A549 (cell line): ENCODE results near the gene EVC2. TPM values are rescaled to one million over a fixed set of nuclear protein-coding genes. Genes with fewer than 3 reads are reported as not detected.

ENCODE experiments used
- ATAC-seq, 2 experiments: fragments of 200-7000 bp in 1 of 2; fragments of >200 bp in 1 of 2; cut with Nextera tagmentation in 1 of 2; cut with Tn5 transposase in 1 of 2; 3 replicates each; pipeline versions ENCODE4 v1.8.0 to v1.9.1; 2018 to 2020; ENCODE audit warnings: mild to moderate bottlenecking in 1 of 2, moderate library complexity in 1 of 2
- CTCF ChIA-PET: fragments of 300-600 bp; sonication (Branson Sonifier 250); formaldehyde crosslinking; extraction: SDS; loops from one replicate; lab custom pipeline; 2021; ENCODE audit warnings: antibody characterized with exemption, inconsistent platforms; lab: Yijun Ruan, JAX
- POLR2A ChIA-PET: fragments of 350-600 bp; formaldehyde crosslinking; extraction: SDS; loops from one replicate; lab custom pipeline; 2021; ENCODE audit warnings: antibody characterized with exemption, inconsistent platforms; lab: Yijun Ruan, JAX
- DNase-seq, 2 experiments: peaks; one replicate each; pipeline versions ENCODE4 v3.0.0 to v3.0.0-alpha.2; 2011 to 2016; ENCODE audit warnings: low read depth in 1 of 2, low spot score in 1 of 2
- FAIRE-seq: peaks from 2 replicates; lab custom pipeline; 2011; peaks lifted over from hg19 to GRCh38; lab: Jason Lieb, UNC
- H3K27ac ChIP-seq, 2 experiments: fragments of >200 bp; sonication (Bioruptor Twin); formaldehyde crosslinking; 3 replicates each; pipeline ENCODE4 v1.5.1; 2016 to 2017
- H3K4me1 ChIP-seq: fragments of >200 bp; sonication (Bioruptor Twin); formaldehyde crosslinking; 3 replicates; pipeline ENCODE4 v1.6.1; 2016
- H3K4me2 ChIP-seq: fragments of >200 bp; sonication (Bioruptor Twin); formaldehyde crosslinking; 3 replicates; pipeline ENCODE4 v1.6.1; 2016
- H3K4me3 ChIP-seq: fragments of >200 bp; sonication (Bioruptor Twin); formaldehyde crosslinking; 3 replicates; pipeline ENCODE4 v1.5.1; 2016
- H3K9me3 ChIP-seq: fragments of >200 bp; sonication (Bioruptor Twin); formaldehyde crosslinking; 3 replicates; pipeline ENCODE4 v1.6.1; 2016
- ATOH8 ChIP-seq: fragments of 250-450 bp; sonication (Bioruptor Pico); IDR thresholded peaks from 2 replicates; pipeline ENCODE4 v1.5.0; 2020; ENCODE audit warnings: low read depth, mild to moderate bottlenecking, moderate library complexity
- BHLHE40 ChIP-seq: IDR thresholded peaks from 2 replicates; pipeline ENCODE4 v1.6.1; 2012; ENCODE audit warnings: low read depth, low read length, inconsistent platforms
- CHD2 ChIP-seq: fragments of 150-350 bp; IDR thresholded peaks from 2 replicates; pipeline ENCODE4 v1.6.1; 2014; ENCODE audit warnings: low read length; ENCODE audit not compliant: partially characterized antibody
- CHD4 ChIP-seq: fragments of 200-600 bp; sonication (generic); IDR thresholded peaks from 2 replicates; pipeline ENCODE4 v1.6.1; 2016; ENCODE audit warnings: antibody characterized with exemption, mild to moderate bottlenecking, borderline replicate concordance
- E2F6 ChIP-seq: IDR thresholded peaks from 2 replicates; pipeline ENCODE4 v1.6.1; 2012; ENCODE audit warnings: low read depth, borderline replicate concordance
- EHMT2 ChIP-seq: fragments of 200-600 bp; sonication (generic); IDR thresholded peaks from 2 replicates; pipeline ENCODE4 v1.6.1; 2016; ENCODE audit warnings: antibody characterized with exemption, low read depth, mild to moderate bottlenecking, moderate library complexity
- ELK1 ChIP-seq: fragments of 150-350 bp; IDR thresholded peaks from 2 replicates; pipeline ENCODE4 v1.6.1; 2014; ENCODE audit warnings: low read depth, mild to moderate bottlenecking, low read length
- FOSB ChIP-seq: fragments of 250-450 bp; sonication (Bioruptor Pico); IDR thresholded peaks from 2 replicates; pipeline ENCODE4 v1.5.0; 2020; ENCODE audit warnings: mild to moderate bottlenecking, moderate library complexity
- FOSL2 ChIP-seq, 2 experiments: fragments of 450-650 bp in 1 of 2; fragments of >200 bp in 1 of 2; sonication (Bioruptor Twin) in 1 of 2; formaldehyde crosslinking; IDR thresholded peaks; 2 replicates each; pipeline versions ENCODE4 v1.5.0 to v1.6.1; 2016 to 2020; ENCODE audit warnings: mild to moderate bottlenecking in 1 of 2, moderate library complexity in 1 of 2
- GATA3 ChIP-seq: IDR thresholded peaks from 2 replicates; pipeline ENCODE4 v1.6.1; 2012; ENCODE audit warnings: borderline replicate concordance
- HES2 ChIP-seq: fragments of >200 bp; sonication (Bioruptor Twin); formaldehyde crosslinking; IDR thresholded peaks from 2 replicates; pipeline ENCODE4 v1.6.1; 2016
- HEYL ChIP-seq: fragments of 250-450 bp; sonication (Bioruptor Pico); IDR thresholded peaks from 2 replicates; pipeline ENCODE4 v1.8.0; 2021; ENCODE audit warnings: mild to moderate bottlenecking, moderate library complexity
- HOXA7 ChIP-seq: fragments of 250-450 bp; sonication (Bioruptor Pico); IDR thresholded peaks from 2 replicates; pipeline ENCODE4 v1.5.0; 2020; ENCODE audit warnings: mild to moderate bottlenecking, moderate library complexity
- HOXB5 ChIP-seq: fragments of 250-450 bp; sonication (Bioruptor Pico); IDR thresholded peaks from 2 replicates; pipeline ENCODE4 v1.5.0; 2020; ENCODE audit warnings: mild to moderate bottlenecking, moderate library complexity
- KDM5A ChIP-seq: fragments of 200-600 bp; sonication (generic); IDR thresholded peaks from 2 replicates; pipeline ENCODE4 v1.6.1; 2016; ENCODE audit warnings: antibody characterized with exemption, mild to moderate bottlenecking
- MAX ChIP-seq: IDR thresholded peaks from 2 replicates; pipeline ENCODE4 v1.6.1; 2012
- NFE2L2 ChIP-seq: fragments of 150-350 bp; conservative IDR thresholded peaks from 2 replicates; pipeline ENCODE4 v1.6.1; 2014; ENCODE audit warnings: low read length
- NPAS2 ChIP-seq: fragments of 250-450 bp; sonication (Bioruptor Pico); IDR thresholded peaks from 2 replicates; pipeline ENCODE4 v1.8.0; 2022; ENCODE audit warnings: mild to moderate bottlenecking, moderate library complexity, borderline replicate concordance
- PHF8 ChIP-seq: fragments of 200-600 bp; sonication (generic); IDR thresholded peaks from 2 replicates; pipeline ENCODE4 v1.6.1; 2016; ENCODE audit warnings: low read depth, mild to moderate bottlenecking, antibody characterized with exemption, moderate library complexity, borderline replicate concordance
- POLR2AphosphoS2 ChIP-seq: conservative IDR thresholded peaks from 2 replicates; pipeline ENCODE4 v1.6.1; 2012; ENCODE audit warnings: low read length, improper control_type of control experiment, inconsistent platforms
- TFCP2L1 ChIP-seq: fragments of 250-450 bp; sonication (Bioruptor Pico); IDR thresholded peaks from 2 replicates; pipeline ENCODE4 v1.5.0; 2021; ENCODE audit warnings: mild to moderate bottlenecking
- TP53 ChIP-seq: fragments of 250-450 bp; sonication (Bioruptor Pico); IDR thresholded peaks from 2 replicates; pipeline ENCODE4 v1.5.0; 2021; ENCODE audit warnings: mild to moderate bottlenecking, moderate library complexity
- USF2 ChIP-seq: fragments of 450-650 bp; IDR thresholded peaks from 2 replicates; pipeline ENCODE4 v1.6.1; 2014; ENCODE audit warnings: antibody characterized with exemption
- ZC3H11A ChIP-seq: fragments of 450-650 bp; IDR thresholded peaks from 2 replicates; pipeline ENCODE4 v1.6.1; 2014; ENCODE audit warnings: antibody characterized with exemption, mild to moderate bottlenecking
- ZFP36 ChIP-seq: fragments of 450-650 bp; IDR thresholded peaks from 2 replicates; pipeline ENCODE4 v1.6.1; 2014; ENCODE audit warnings: borderline replicate concordance; ENCODE audit not compliant: partially characterized antibody
- ZSCAN20 ChIP-seq: fragments of 250-450 bp; sonication (Bioruptor Pico); IDR thresholded peaks from 2 replicates; pipeline ENCODE4 v1.8.0; 2022; ENCODE audit warnings: mild to moderate bottlenecking, moderate library complexity
- WGBS: methylation state at CpG from one replicate; pipeline ENCODE4 v1.1.6; 2017; ENCODE audit errors: missing lambda C conversion rate; 5-methylcytosine and 5-hydroxymethylcytosine counted together
- polyA plus RNA-seq, 4 experiments: library from polyadenylated mRNA; depleted of rRNA in 3 of 4; stranded (reverse); fragments of >200 nt; fragmentation: RNase III in 1 of 4; extraction: RNeasy Plus Mini Kit Qiagen cat#74134 plus additional on column Dnase treatment in 1 of 4; gene quantifications; 2 replicates in 3 of 4; 3 replicates in 1 of 4; pipeline ENCODE4 v1.2.3, GENCODE V29; 2011 to 2017

The EVC2 gene
- polyA plus RNA-seq, 2 of the 4 experiments (the other 2 are of a cell fraction) = 0.96 to 1.5 TPM

GRCh38 chr4:5754529-5754881 lies 46.1 kb upstream of the EVC2 start:
- no peak for FAIRE-seq
- DNase-seq = no peak
- H3K9me3 ChIP-seq = no peaks in the 10 kb centered on the region
- peaks cover 34% of the 10 kb centered on the region for H3K4me1 ChIP-seq
- H3K4me2 ChIP-seq = no peak overlapping the region
- TF ChIP-seq EHMT2 = no peak
- WGBS = 91% methylated on average over 4 of the region's 8 CpGs
- POLR2A ChIA-PET = no interaction called here
- no peak overlapping the region for H3K4me3 ChIP-seq
- CTCF ChIA-PET = no interaction called here
- no peak for ATAC-seq
- peak overlapping the region in 1 of 2 experiments; percentile 79; a peak in 3 of 6 replicates for H3K27ac ChIP-seq

- 77% methylated on average over 7 of the region's 19 CpGs for WGBS
- ChIA-PET CTCF (interaction anchor here (0.8 kb wide), 1 partner anchor 14 kb away, joined by 3 read pairs; no protein-coding TSS in a partner anchor), POLR2A (no interaction called here)
- DNase-seq (peak; percentile 43 to 48), ATAC-seq (peak; percentile 36 to 63; a peak in 3 of 6 replicates), FAIRE-seq (no peak)
- no peaks in the 10 kb centered on the region for H3K9me3 ChIP-seq
- peak overlapping the region; percentile 45 to 79; a peak in 5 of 6 replicates for H3K27ac ChIP-seq
- H3K4me1 ChIP-seq = peaks cover 29% of the 10 kb centered on the region
- no peak overlapping the region for H3K4me3 ChIP-seq
- no peak overlapping the region for H3K4me2 ChIP-seq
- no peak for TF ChIP-seq HEYL (CRISPR knock-in tag)
- no peak for TF ChIP-seq ZSCAN20
- peak; percentile 58 for TF ChIP-seq BHLHE40
- no peak for TF ChIP-seq FOSL2 (IDR thresholded peaks at IDR 0.05)
- TF ChIP-seq FOSL2 (CRISPR knock-in tag; IDR thresholded peaks at IDR 0.05) = peak; percentile 65
- TF ChIP-seq USF2 = peak; percentile 64
- no peak for TF ChIP-seq FOSB (CRISPR knock-in tag)
- no peak for TF ChIP-seq KDM5A
- peak; percentile 71 for TF ChIP-seq MAX
- TF ChIP-seq POLR2AphosphoS2 = no peak
- TF ChIP-seq ZFP36 = no peak
Measured at GRCh38 chr4:5753766-5754528, 45.6 kb upstream of the EVC2 start.

- peak overlapping the region; percentile 22 to 79; a peak in 4 of 6 replicates for H3K27ac ChIP-seq
- no peak for FAIRE-seq
- TF ChIP-seq CHD4 (no peak), E2F6 (no peak), CHD2 (no peak), KDM5A (no peak), NFE2L2 (no peak), HEYL (CRISPR knock-in tag) (no peak), ZC3H11A (no peak), HOXB5 (CRISPR knock-in tag) (no peak), TFCP2L1 (no peak), TP53 (no peak), HES2 (no peak), HOXA7 (CRISPR knock-in tag) (no peak), NPAS2 (CRISPR knock-in tag) (no peak), ATOH8 (CRISPR knock-in tag) (no peak), GATA3 (no peak), PHF8 (no peak), ELK1 (no peak), EHMT2 (no peak), FOSL2 (IDR thresholded peaks at IDR 0.05) (no peak), FOSL2 (CRISPR knock-in tag; IDR thresholded peaks at IDR 0.05) (no peak)
- TF ChIP-seq, all 56 proteins: peak for 0
- ATAC-seq (peak in 1 of 2 experiments; percentile 17; a peak in 1 of 6 replicates), DNase-seq (no peak)
- Histone ChIP-seq H3K9me3 (no peaks in the 10 kb centered on the region), H3K4me3 (no peak overlapping the region), H3K4me2 (no peak overlapping the region), H3K4me1 (peaks cover 23% of the 10 kb centered on the region)
- WGBS = 93% methylated on average over 3 of the region's 7 CpGs
- CTCF ChIA-PET = interaction anchor here (0.8 kb wide), 1 partner anchor 14 kb away, joined by 3 read pairs; no protein-coding TSS in a partner anchor
- POLR2A ChIA-PET = no interaction called here
Measured at GRCh38 chr4:5753366-5753765, 45.0 kb upstream of the EVC2 start.
